Erythroblast (primary cell): ENCODE results near the gene EIF4G1.

Experiments used
- DNase-seq, 2 experiments: peaks; one replicate each; lab custom pipeline; 2025; lab: John Stamatoyannopoulos, UW
- GATA1 ChIP-seq: IDR thresholded peaks from 2 replicates; pipeline ENCODE4 v1.6.1; 2011; ENCODE audit warnings: low read depth, mild to moderate bottlenecking, control low read depth, low read length, moderate library complexity
- POLR2A ChIP-seq: IDR thresholded peaks from 2 replicates; pipeline ENCODE4 v1.6.1; 2011; ENCODE audit warnings: mild to moderate bottlenecking, low read length

The EIF4G1 gene

GRCh38 chr3:184315543-184315867 lies 1.1 kb downstream of the EIF4G1 start:
- peak; percentile 59 to 70 for DNase-seq
- TF ChIP-seq POLR2A (peak; percentile 15), GATA1 (no peak)

DNA sequence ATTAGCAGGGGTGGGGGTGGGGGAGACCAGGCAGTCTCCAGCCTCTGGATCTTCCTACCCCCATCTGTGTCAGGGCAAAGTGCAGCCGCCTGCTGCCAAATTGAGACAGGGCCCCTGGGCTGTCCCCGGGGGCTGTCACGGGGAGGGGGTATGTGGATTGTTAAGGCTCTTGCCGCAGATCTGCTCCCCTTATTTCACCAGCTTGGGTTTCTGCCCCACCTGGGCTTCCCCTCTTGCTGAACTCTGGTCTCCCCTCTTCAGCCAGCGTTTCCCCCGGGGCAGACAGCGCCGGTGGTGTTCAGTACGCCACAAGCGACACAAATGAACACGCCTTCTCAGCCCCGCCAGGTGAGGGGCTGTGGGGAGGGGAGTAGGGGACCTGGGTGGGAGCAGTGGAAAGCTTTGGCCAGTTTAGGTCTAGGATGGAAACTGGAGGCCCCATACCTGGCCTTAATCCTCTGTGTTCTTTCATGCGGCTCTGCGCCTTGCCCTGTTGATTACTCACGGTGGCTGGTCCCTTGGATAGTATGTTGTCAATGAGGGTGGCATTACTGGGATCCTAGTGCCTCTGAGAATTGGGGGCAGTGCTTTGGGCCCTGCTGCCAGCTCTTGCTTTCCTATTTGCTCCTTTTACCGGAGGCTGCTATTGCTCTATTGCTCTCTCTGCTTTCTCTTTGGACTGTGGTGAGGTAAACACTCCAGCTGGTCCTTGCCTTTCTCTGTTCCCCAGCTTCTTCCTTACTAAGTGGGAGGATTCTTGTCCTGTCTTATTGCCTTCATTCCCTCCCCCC lies 1.7 kb downstream of the EIF4G1 start:
- no peak for DNase-seq
- TF ChIP-seq POLR2A (no peak), GATA1 (no peak)

- TF ChIP-seq POLR2A (no peak), GATA1 (no peak)
- no peak for DNase-seq
These were observed 2.4 kb downstream of the EIF4G1 start for GRCh38 chr3:184316792-184317191.

- TF ChIP-seq POLR2A (no peak), GATA1 (no peak)
- DNase-seq: no peak
These were observed 2.8 kb downstream of the EIF4G1 start for GRCh38 chr3:184317201-184317600.

DNA sequence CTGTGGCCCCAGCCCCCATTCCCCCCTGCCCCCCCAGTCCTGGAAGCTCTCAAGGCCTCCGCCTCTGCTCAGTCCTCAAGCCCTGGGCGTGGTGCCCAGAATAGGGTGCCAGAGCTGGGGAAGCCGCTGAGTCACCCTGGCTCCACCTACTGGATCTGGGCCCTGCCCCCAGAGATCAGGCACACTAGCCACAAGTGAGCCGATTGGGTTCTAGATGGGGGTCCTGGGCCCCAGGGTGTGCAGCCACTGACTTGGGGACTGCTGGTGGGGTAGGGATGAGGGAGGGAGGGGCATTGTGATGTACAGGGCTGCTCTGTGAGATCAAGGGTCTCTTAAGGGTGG lies 5.7 kb downstream of the EIF4G1 start:
- DNase-seq: peak; percentile 93 to 95
- no peak for TF ChIP-seq GATA1
- no peak for TF ChIP-seq POLR2A

DNA sequence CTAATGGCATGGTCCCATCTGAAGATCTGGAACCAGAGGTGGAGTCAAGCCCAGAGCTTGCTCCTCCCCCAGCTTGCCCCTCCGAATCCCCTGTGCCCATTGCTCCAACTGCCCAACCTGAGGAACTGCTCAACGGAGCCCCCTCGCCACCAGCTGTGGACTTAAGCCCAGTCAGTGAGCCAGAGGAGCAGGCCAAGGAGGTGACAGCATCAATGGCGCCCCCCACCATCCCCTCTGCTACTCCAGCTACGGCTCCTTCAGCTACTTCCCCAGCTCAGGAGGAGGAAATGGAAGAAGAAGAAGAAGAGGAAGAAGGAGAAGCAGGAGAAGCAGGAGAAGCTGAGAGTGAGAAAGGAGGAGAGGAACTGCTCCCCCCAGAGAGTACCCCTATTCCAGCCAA lies 7.3 kb downstream of the EIF4G1 start:
- TF ChIP-seq GATA1 (no peak), POLR2A (no peak)

GRCh38 chr3:184322731-184323487 lies 8.5 kb downstream of the EIF4G1 start:
- no peak for DNase-seq
- TF ChIP-seq POLR2A (no peak), GATA1 (no peak)

More for the DNA sequence above, 7.3 kb downstream of the EIF4G1 start:
- no peak for DNase-seq

DNA sequence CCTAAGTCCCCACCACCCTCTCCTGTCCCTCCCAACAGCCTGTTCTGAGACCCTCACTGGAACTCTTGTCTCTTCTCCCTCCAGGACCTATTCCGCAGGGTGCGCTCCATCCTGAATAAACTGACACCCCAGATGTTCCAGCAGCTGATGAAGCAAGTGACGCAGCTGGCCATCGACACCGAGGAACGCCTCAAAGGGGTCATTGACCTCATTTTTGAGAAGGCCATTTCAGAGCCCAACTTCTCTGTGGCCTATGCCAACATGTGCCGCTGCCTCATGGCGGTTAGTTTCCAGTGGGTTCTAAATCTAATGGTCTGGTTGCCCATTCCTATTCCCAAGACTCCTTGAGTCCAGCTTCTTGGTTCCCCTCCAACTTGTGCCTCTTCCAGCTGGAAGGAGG lies 9.3 kb downstream of the EIF4G1 start:
- no peak for DNase-seq
- TF ChIP-seq POLR2A (no peak), GATA1 (no peak)

GRCh38 chr3:184325269-184325668 lies 10.9 kb downstream of the EIF4G1 start:
- TF ChIP-seq POLR2A (no peak), GATA1 (no peak)
- DNase-seq: no peak

DNA sequence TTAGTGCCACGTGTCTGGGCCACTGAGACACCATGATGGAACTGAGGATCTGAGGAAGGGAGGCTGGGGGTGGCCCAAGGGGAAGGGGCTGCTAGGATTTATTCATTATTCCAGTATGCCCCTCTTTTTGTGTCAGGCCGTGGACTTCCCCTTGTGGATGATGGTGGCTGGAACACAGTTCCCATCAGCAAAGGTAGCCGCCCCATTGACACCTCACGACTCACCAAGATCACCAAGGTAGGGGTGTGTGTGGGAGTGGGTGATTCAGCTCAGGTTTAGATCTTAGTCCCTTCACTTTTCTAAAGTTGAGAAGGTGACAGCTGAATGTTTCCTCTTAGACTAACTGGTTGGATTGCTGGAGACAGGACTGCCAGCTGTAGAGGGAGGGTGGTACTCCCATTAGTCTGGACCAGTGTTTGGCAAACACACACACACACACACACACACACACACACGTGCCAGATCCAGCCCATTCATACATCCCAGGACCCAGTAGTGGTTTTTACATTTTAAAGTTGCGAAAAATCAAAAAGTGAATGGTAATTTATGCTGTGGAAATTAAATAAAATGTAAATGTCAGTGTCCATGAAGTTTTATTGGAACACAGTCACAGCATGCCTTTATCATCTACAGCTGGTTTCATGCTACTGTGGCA lies 11.4 kb downstream of the EIF4G1 start:
- no peak for TF ChIP-seq POLR2A
- TF ChIP-seq GATA1: no peak
- no peak for DNase-seq

- DNase-seq: no peak
- TF ChIP-seq POLR2A: no peak
These were observed 12.8 kb downstream of the EIF4G1 start for GRCh38 chr3:184327171-184327570.

DNA sequence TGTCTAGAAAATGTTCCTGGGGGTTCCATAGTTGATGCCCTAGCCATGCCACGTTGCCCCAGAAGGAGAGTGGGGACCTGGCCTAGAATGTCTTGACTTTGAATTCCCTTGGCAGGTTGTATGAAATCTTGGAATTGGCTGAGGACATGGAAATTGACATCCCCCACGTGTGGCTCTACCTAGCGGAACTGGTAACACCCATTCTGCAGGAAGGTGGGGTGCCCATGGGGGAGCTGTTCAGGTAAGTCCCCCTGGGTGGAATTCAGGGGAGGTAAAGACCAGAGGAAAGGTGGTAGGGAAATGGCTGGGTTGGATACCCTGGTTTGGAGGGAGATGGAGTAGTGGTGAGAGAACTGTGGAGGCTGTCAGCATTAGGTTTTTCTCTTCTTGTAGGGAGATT lies 14.1 kb downstream of the EIF4G1 start:
- DNase-seq: no peak
- TF ChIP-seq POLR2A: no peak
- no peak for TF ChIP-seq GATA1

DNA sequence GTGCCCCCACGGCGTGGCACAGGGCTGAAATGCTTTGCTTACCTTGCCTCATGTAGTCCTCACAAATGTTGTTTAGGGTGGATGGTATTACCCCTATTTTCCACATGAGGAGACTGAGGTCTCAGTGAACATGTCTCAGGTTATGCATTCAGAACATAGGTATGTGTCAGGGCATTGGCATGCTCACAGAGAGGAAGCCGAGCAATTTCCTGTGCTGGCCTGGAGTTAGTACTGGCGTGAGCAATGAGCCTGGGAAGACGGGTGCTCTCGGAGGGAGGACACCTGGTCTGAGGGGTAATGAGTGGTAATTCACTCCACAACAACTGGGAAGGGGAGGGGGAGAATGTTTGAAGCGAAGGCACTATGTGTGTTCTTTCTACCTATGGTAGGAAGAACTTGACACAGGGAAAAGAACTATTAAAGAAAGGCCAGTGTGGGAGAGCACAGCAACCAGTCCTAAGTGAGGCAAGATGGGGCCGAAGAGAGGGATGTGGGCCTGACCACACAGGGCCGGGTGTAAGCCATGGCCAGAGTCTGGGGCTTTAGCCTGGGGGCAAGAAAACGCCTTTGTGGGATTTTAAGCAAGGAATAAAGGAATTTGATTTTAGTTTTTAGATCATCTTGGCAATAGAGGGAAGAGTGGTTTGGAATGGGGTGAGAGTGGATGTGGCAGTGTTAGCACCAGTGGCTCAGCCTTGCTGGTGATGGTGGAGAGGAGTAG lies 18.1 kb downstream of the EIF4G1 start:
- DNase-seq: no peak
- TF ChIP-seq GATA1 (no peak), POLR2A (no peak)
